Subcutaneous adipose tissue (tissue), 4 donors: Measurements from ENCODE around the gene GNPDA2. TPM values are rescaled to one million over a fixed set of nuclear protein-coding genes. Genes with fewer than 3 reads are reported as not detected.

Source experiments
- total RNA-seq, 4 donors: library from RNA; depleted of rRNA; stranded (reverse); fragments of >200 nt; gene quantifications; one replicate each; pipeline ENCODE4 v1.1.0, GENCODE V29; 2016
- TF ChIP-seq, protein P1 (sequence below): fragments of 450-650 bp; IDR thresholded peaks from one replicate; pipeline ENCODE4 v1.5.1; 2016; ENCODE audit warnings: low read depth, mild to moderate bottlenecking, control low read depth, antibody characterized with exemption, moderate library complexity

Gene GNPDA2
- total RNA-seq, 4 donors from 2014 or later: 9.6 to 14.6 (median 12.8) TPM

DNA sequence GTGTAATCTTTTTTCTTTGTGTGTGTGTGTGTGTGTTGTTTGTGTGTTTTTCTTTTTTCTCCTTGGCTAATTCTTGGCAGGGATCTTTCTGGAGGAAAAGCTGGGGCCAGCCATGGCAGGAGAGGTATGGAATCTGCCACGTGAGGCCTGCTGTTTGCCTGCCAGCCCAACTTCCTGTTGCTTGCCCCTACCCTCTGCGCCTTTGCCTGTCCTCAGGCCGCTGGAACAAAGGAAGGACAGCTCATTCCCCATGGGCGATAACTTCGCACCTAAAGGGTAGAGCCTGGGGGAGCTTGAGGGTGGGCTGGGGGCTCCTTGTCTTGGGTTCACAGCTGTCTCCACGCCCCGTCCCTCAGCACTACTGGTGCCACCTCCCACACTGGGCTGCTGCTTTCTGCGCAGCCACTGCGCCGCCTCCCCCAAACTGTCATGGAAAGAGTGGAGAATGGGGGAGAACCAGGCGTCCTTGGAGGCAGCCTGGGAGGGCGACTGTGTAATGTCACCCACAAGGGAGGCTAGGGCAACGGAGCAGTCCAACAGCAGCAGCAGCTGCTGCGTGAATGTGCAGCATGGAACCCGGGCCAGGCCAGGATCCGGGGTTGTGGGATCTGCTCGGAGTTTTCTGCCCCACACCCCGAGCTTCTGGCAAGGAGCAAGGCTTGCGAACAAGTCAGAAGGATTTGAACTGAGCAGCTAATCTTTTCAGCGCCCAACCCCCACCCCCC, 62.7 kb downstream of the GNPDA2 start:
- TF ChIP-seq, protein P1, sequence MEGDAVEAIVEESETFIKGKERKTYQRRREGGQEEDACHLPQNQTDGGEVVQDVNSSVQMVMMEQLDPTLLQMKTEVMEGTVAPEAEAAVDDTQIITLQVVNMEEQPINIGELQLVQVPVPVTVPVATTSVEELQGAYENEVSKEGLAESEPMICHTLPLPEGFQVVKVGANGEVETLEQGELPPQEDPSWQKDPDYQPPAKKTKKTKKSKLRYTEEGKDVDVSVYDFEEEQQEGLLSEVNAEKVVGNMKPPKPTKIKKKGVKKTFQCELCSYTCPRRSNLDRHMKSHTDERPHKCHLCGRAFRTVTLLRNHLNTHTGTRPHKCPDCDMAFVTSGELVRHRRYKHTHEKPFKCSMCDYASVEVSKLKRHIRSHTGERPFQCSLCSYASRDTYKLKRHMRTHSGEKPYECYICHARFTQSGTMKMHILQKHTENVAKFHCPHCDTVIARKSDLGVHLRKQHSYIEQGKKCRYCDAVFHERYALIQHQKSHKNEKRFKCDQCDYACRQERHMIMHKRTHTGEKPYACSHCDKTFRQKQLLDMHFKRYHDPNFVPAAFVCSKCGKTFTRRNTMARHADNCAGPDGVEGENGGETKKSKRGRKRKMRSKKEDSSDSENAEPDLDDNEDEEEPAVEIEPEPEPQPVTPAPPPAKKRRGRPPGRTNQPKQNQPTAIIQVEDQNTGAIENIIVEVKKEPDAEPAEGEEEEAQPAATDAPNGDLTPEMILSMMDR: no peak

DNA sequence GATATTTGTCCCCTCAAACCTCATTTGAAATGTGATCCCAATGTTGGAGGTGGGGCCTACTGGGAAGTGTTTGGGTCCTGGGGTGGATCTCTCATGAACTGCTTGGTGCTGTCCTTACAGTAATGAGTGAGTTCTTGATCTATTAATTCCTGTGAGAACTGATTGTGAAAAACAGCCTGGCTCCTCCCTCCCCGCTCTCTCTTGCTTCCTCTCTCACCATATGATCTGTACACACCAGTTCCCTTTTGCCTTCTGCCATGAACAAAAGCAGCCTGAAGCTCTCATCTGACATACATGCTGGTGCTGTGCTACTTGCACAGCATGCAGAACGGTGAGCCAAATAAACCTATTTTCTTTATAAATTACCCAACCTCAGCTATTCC, 63.7 kb downstream of the GNPDA2 start:
- TF ChIP-seq, protein P1: no peak

DNA sequence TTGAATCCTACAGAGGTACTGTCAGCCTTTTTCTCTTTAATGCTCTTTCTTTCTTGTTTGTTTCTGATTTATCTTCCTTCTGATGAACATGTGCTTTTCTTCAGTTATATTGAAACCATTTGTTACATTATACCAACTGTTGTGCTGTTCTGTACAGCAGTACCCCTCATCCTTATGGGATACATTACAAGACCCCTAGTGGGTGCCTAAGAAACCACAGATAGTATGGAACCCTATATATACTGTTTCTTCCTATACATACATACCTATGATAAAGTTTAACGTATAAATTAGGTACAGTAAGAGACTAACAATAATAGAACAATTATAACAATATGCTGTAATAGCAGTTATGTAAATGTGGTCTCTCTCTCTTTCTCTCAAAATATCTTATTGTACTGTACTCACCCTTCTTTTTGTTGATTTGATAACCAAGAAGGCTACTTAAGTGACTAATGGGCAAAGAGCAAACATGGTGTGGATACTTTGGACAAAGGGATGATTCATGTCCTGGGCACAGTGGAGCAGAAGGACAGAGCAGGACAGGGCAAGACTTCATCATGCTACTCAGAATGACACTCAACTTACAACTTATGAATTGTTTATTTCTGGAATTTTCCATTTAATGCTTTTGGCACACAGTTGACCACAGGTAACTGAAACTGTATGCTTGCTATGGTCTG, 64.3 kb downstream of the GNPDA2 start:
- TF ChIP-seq, protein P1: no peak

DNA sequence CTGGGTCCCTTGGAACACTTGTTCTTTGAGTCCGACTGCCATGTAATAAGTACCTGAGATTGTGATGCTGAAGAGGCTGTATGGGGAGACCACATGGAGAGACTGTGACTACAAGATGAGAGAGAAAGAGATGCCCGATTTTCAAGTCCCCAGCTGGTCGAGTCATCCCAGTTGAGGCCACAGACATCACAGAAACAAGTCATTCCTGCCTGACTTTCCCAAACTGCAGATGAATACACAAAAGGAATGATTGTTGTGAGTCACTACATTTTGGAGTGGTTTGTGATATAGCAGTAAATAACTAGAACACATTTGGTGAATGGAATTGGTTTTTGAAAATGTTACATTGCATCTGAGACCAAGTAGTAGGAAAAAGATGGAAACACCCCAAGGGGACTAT, 66.0 kb downstream of the GNPDA2 start:
- TF ChIP-seq, protein P1: no peak

DNA sequence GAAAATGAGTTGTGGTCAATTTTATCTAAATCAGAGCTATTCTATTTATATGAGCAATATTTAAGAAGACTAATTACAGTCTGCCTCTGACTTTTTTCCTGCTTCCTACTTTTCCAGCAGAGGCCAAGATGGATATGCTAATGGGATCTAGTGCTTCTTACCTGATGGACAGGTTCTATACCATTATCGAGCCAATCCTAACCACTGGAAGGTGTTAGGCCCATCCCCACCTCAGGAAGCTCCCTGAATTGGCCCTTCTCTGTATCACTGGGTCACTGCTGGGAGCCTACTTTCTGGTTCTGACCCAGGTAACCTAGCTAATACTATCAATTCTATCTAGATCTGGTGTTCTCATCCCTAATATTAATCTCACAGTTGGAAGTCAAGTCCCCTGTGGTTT, 74.4 kb downstream of the GNPDA2 start:
- TF ChIP-seq, protein P1: no peak

Other genes with a start within 250 kb of the GNPDA2 start
- not detected for gene YIPF7, start 74.9 kb downstream of the GNPDA2 start, total RNA-seq
- gene GUF1, start 48.1 kb downstream of the GNPDA2 start, total RNA-seq: 10 to 100 TPM; 14.8 to 22.2 (median 16.4) TPM